KMS-11 (cell line): Measurements from ENCODE around the gene WIPF3.

Experiments
- H2AFZ ChIP-seq: fragments of 200-600 bp; sonication (generic); 2 replicates; pipeline ENCODE4 v1.6.1; 2016; ENCODE audit warnings: antibody characterized with exemption, mixed run types, low read depth
- H3K27ac ChIP-seq: fragments of 200-600 bp; sonication (generic); 2 replicates; pipeline ENCODE4 v1.6.1; 2016; ENCODE audit warnings: mild to moderate bottlenecking, mixed run types
- H3K27me3 ChIP-seq: fragments of 200-600 bp; sonication (generic); 2 replicates; pipeline ENCODE4 v1.6.1; 2017; ENCODE audit warnings: mild to moderate bottlenecking, low read depth, mixed run types, moderate library complexity; ENCODE audit not compliant: insufficient read depth
- H3K36me3 ChIP-seq: fragments of 200-600 bp; sonication (generic); 2 replicates; pipeline ENCODE4 v1.6.1; 2017; ENCODE audit warnings: mild to moderate bottlenecking, mixed run types; ENCODE audit not compliant: insufficient read depth
- H3K4me1 ChIP-seq: fragments of 200-600 bp; sonication (generic); 2 replicates; pipeline ENCODE4 v1.6.1; 2016; ENCODE audit warnings: mild to moderate bottlenecking, low read depth, mixed run types; ENCODE audit not compliant: poor library complexity, severe bottlenecking
- H3K4me2 ChIP-seq: fragments of 200-600 bp; sonication (generic); 2 replicates; pipeline ENCODE4 v1.7.0; 2016; ENCODE audit warnings: mild to moderate bottlenecking, mixed run types
- H3K4me3 ChIP-seq: fragments of 200-600 bp; sonication (generic); IDR thresholded peaks from 2 replicates; pipeline ENCODE4 v1.6.1; 2017; ENCODE audit warnings: low read depth, low read length, mixed read lengths; ENCODE audit not compliant: insufficient read depth
- H3K79me2 ChIP-seq: fragments of 200-600 bp; sonication (generic); 2 replicates; pipeline ENCODE4 v1.6.1; 2016; ENCODE audit warnings: low read depth, mixed run types; ENCODE audit not compliant: insufficient read depth
- H3K9ac ChIP-seq: fragments of 200-600 bp; sonication (generic); 2 replicates; pipeline ENCODE4 v1.6.1; 2016; ENCODE audit warnings: mild to moderate bottlenecking, mixed run types
- H4K20me1 ChIP-seq: fragments of 200-600 bp; sonication (generic); 2 replicates; pipeline ENCODE4 v1.6.1; 2016; ENCODE audit warnings: mild to moderate bottlenecking, mixed run types; ENCODE audit not compliant: insufficient read depth
- TF ChIP-seq, protein P1 (sequence below): fragments of 200-600 bp; sonication (generic); conservative IDR thresholded peaks from 2 replicates; pipeline ENCODE4 v1.6.1; 2017; ENCODE audit warnings: low read depth, mild to moderate bottlenecking, antibody characterized with exemption, low read length, moderate library complexity, mixed read lengths

The WIPF3 gene

DNA sequence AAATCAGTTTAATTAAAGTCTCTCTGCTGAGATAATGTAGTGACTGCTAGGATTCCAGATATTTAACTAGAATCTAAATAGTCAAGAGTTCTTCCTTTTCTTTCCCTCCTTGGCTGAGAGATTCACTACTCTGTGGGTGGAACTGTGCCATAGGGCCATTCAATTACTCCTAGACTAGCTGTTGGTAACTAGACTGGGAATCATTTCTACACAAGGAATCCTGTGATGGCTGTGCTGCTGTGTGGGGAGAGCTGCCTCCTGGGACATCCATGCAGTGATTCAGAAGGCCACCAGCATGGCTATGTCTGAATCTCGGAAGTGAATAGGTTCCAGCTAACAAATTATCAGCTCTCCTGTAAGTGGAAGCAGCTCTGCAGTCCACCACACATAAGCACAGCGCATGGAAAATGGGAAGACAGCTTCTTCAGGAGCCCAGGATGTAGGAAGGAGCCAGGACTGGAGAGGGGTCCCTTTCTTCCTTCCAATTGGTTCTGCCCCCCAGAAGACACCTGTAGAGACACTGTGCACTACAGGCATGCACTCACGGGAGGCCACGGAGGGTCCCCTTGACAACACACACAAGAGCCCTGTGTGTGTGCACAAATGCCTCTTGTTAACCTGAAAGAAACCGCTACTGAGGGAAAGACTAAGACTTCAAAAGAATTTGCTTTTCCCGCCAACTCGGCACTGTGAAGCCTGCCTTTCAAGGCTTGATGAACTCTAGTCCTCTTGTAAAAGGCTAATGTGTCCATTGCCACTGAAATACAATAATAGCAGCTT is 116.8 kb downstream of the WIPF3 start:
- Histone ChIP-seq H3K36me3 (no peaks in the 10 kb centered on the region), H3K4me2 (no peak overlapping the region), H3K9ac (no peak overlapping the region), H4K20me1 (no peaks in the 10 kb centered on the region), H3K27me3 (no peaks in the 10 kb centered on the region), H2AFZ (no peak overlapping the region), H3K79me2 (no peaks in the 10 kb centered on the region), H3K27ac (no peak overlapping the region), H3K4me1 (peaks cover 4% of the 10 kb centered on the region), H3K4me3 (no peak overlapping the region)
- TF ChIP-seq, protein P1, sequence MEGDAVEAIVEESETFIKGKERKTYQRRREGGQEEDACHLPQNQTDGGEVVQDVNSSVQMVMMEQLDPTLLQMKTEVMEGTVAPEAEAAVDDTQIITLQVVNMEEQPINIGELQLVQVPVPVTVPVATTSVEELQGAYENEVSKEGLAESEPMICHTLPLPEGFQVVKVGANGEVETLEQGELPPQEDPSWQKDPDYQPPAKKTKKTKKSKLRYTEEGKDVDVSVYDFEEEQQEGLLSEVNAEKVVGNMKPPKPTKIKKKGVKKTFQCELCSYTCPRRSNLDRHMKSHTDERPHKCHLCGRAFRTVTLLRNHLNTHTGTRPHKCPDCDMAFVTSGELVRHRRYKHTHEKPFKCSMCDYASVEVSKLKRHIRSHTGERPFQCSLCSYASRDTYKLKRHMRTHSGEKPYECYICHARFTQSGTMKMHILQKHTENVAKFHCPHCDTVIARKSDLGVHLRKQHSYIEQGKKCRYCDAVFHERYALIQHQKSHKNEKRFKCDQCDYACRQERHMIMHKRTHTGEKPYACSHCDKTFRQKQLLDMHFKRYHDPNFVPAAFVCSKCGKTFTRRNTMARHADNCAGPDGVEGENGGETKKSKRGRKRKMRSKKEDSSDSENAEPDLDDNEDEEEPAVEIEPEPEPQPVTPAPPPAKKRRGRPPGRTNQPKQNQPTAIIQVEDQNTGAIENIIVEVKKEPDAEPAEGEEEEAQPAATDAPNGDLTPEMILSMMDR: no peak

DNA sequence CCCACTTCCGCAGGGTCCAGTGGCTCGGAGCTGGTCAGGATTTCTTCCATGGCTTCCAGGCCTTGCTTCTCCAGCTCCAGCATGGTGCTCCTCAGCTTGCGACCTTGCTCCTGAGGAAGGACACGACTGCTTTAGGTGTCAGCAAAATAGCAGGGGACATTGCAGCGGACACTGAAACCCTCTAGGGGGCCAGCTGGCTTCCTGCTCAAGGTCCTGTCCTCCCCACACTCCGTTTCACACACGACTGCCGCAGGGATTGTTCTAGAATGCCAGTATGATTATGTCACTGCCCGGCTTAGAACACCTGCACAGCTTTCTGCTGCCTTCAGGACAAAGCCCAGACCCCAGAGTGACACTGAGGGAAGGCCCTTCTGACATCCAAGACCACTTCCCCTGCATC is 117.7 kb downstream of the WIPF3 start:
- H4K20me1 ChIP-seq: no peaks in the 10 kb centered on the region
- H3K4me3 ChIP-seq: no peak overlapping the region
- H2AFZ ChIP-seq: no peak overlapping the region
- TF ChIP-seq, protein P1: no peak
- H3K79me2 ChIP-seq: no peaks in the 10 kb centered on the region
- H3K9ac ChIP-seq: no peak overlapping the region
- no peak overlapping the region for H3K4me2 ChIP-seq
- no peaks in the 10 kb centered on the region for H3K36me3 ChIP-seq
- H3K4me1 ChIP-seq: peaks cover 4% of the 10 kb centered on the region
- no peak overlapping the region for H3K27ac ChIP-seq
- H3K27me3 ChIP-seq: no peaks in the 10 kb centered on the region

DNA sequence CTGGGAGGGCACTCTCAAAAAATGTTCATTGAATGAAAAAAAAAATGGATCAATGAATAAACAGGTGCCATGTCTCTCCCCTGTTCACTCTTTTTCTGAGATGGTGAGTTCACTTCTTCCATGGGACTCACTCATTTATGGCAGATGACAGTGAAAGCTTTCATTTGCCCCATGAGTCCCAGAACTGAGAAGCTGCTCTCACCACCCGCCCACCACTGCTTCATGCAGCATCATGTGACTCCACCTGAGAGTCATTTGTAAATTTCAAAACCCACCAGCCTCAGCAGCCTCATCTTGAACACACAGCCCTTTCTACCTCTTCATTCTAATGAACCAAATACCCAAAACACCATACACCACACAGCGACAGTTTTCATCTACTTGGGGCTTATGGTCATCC is 118.4 kb downstream of the WIPF3 start:
- Histone ChIP-seq H2AFZ (no peak overlapping the region), H3K79me2 (no peaks in the 10 kb centered on the region), H3K36me3 (no peaks in the 10 kb centered on the region), H3K27ac (no peak overlapping the region), H3K27me3 (no peaks in the 10 kb centered on the region), H3K4me1 (peaks cover 4% of the 10 kb centered on the region), H4K20me1 (no peaks in the 10 kb centered on the region), H3K4me2 (no peak overlapping the region), H3K9ac (no peak overlapping the region), H3K4me3 (no peak overlapping the region)
- TF ChIP-seq, protein P1: no peak

DNA sequence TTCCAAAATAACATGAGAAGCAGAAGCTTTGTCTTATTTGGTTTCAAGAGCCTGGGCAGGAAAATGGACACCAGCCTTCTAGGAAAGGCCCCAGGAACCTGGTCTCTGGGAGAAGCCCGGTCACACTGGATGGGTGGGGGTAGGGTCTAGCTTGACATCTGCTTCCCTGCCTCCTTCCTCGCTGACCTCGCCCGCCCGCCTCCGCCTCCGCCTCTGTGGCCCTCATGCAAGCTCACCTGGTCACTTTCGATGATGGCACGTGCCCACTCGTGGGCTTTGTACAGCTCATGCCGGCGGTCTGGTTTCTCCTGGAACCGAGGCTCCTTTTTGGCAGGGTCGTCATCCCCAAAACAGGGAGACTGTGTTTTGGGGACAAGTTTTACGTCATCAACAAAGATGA is 119.9 kb downstream of the WIPF3 start:
- TF ChIP-seq, protein P1: no peak
- H3K79me2 ChIP-seq: no peaks in the 10 kb centered on the region
- no peak overlapping the region for H2AFZ ChIP-seq
- no peaks in the 10 kb centered on the region for H3K36me3 ChIP-seq
- H4K20me1 ChIP-seq: no peaks in the 10 kb centered on the region
- no peak overlapping the region for H3K9ac ChIP-seq
- H3K4me2 ChIP-seq: no peak overlapping the region
- H3K27me3 ChIP-seq: no peaks in the 10 kb centered on the region
- peaks cover 2% of the 10 kb centered on the region for H3K4me1 ChIP-seq
- H3K27ac ChIP-seq: no peak overlapping the region
- no peak overlapping the region for H3K4me3 ChIP-seq
